WTC11 (cell line): ENCODE data around the gene HPGD. TPM values are rescaled to one million over a fixed set of nuclear protein-coding genes. Genes with fewer than 3 reads are reported as not detected.

Source experiments
- ATAC-seq: fragments of 200-7000 bp; cut with Tn5 transposase; 2 replicates; pipeline ENCODE4 v1.10.0; 2021; ENCODE audit warnings: mild to moderate bottlenecking, moderate library complexity
- CTCF ChIA-PET: fragments of 300-600 bp; sonication (Branson Sonifier 250); formaldehyde crosslinking; loops from one replicate; lab custom pipeline; 2021; ENCODE audit warnings: antibody characterized with exemption; lab: Charles Lee
- POLR2A ChIA-PET: fragments of 350-600 bp; sonication (Branson Sonifier 250); formaldehyde crosslinking; loops from one replicate; lab custom pipeline; 2021; ENCODE audit warnings: antibody characterized with exemption; lab: Charles Lee
- DNase-seq: peaks from one replicate; pipeline ENCODE4 v3.0.0; 2021; ENCODE audit warnings: low spot score
- H3K27ac Mint-ChIP-seq: 2 replicates; pipeline ENCODE4 v1.8.0; 2021; ENCODE audit warnings: mixed read lengths
- H3K27me3 Mint-ChIP-seq: 2 replicates; pipeline ENCODE4 v1.8.0; 2021; ENCODE audit warnings: low read depth, mild to moderate bottlenecking, moderate library complexity, mixed read lengths
- H3K36me3 Mint-ChIP-seq: 2 replicates; pipeline ENCODE4 v1.8.0; 2021; ENCODE audit warnings: mixed read lengths
- H3K4me1 Mint-ChIP-seq: 2 replicates; pipeline ENCODE4 v1.8.0; 2022; ENCODE audit warnings: mixed read lengths
- H3K4me3 Mint-ChIP-seq: 2 replicates; pipeline ENCODE4 v1.8.0; 2021; ENCODE audit warnings: mild to moderate bottlenecking, moderate library complexity, mixed read lengths
- H3K9me3 Mint-ChIP-seq: 2 replicates; pipeline ENCODE4 v1.8.0; 2021; ENCODE audit warnings: mixed read lengths
- ARID4B ChIP-seq: sonication (generic); formaldehyde crosslinking; IDR thresholded peaks from 2 replicates; pipeline ENCODE4 v1.8.0; 2023; ENCODE audit warnings: missing genetic modification reagents, mild to moderate bottlenecking, borderline replicate concordance
- CBFB ChIP-seq: sonication (generic); formaldehyde crosslinking; IDR thresholded peaks from 2 replicates; pipeline ENCODE4 v1.8.1; 2022; ENCODE audit warnings: mild to moderate bottlenecking, low read depth, missing genetic modification reagents
- CREB1 ChIP-seq: sonication (generic); formaldehyde crosslinking; IDR thresholded peaks from 2 replicates; pipeline ENCODE4 v1.8.0; 2023; ENCODE audit warnings: mild to moderate bottlenecking, missing genetic modification reagents
- E2F4 ChIP-seq: sonication (generic); formaldehyde crosslinking; IDR thresholded peaks from 2 replicates; pipeline ENCODE4 v1.8.1; 2022; ENCODE audit warnings: low read depth, mild to moderate bottlenecking, moderate library complexity, missing genetic modification reagents, borderline replicate concordance
- FOXP4 ChIP-seq: sonication (generic); formaldehyde crosslinking; IDR thresholded peaks from 2 replicates; pipeline ENCODE4 v1.8.0; 2022; ENCODE audit warnings: mild to moderate bottlenecking, missing genetic modification reagents
- IRF1 ChIP-seq: sonication (generic); formaldehyde crosslinking; IDR thresholded peaks from 2 replicates; pipeline ENCODE4 v1.8.0; 2023; ENCODE audit warnings: missing genetic modification reagents
- JUN ChIP-seq: sonication (generic); formaldehyde crosslinking; IDR thresholded peaks from 2 replicates; pipeline ENCODE4 v1.8.0; 2023; ENCODE audit warnings: mild to moderate bottlenecking, missing genetic modification reagents
- NFYB ChIP-seq: sonication (generic); formaldehyde crosslinking; conservative IDR thresholded peaks from 2 replicates; pipeline ENCODE4 v1.8.0; 2022; ENCODE audit warnings: low read depth, missing genetic modification reagents
- NR2C2 ChIP-seq: sonication (generic); formaldehyde crosslinking; IDR thresholded peaks from 2 replicates; pipeline ENCODE4 v1.8.0; 2022; ENCODE audit warnings: mild to moderate bottlenecking, missing genetic modification reagents
- RORB ChIP-seq: fragments of 250-450 bp; sonication (Bioruptor Pico); IDR thresholded peaks from 2 replicates; pipeline ENCODE4 v1.9.0; 2021; ENCODE audit warnings: mild to moderate bottlenecking
- STAT6 ChIP-seq: sonication (generic); formaldehyde crosslinking; conservative IDR thresholded peaks from 2 replicates; pipeline ENCODE4 v1.8.1; 2023; ENCODE audit warnings: mild to moderate bottlenecking, low read depth, missing genetic modification reagents, moderate library complexity
- TCF7 ChIP-seq: sonication (generic); formaldehyde crosslinking; IDR thresholded peaks from 2 replicates; pipeline ENCODE4 v1.8.0; 2022; ENCODE audit warnings: mild to moderate bottlenecking, low read depth, missing genetic modification reagents, moderate library complexity
- ZBTB21 ChIP-seq: sonication (generic); formaldehyde crosslinking; IDR thresholded peaks from 2 replicates; pipeline ENCODE4 v1.8.1; 2023; ENCODE audit warnings: mild to moderate bottlenecking, missing genetic modification reagents, borderline replicate concordance
- ZNF416 ChIP-seq: fragments of 250-450 bp; sonication (Bioruptor Pico); IDR thresholded peaks from 2 replicates; pipeline ENCODE4 v1.9.0; 2021; ENCODE audit warnings: mild to moderate bottlenecking, inconsistent platforms
- ZNF671 ChIP-seq: fragments of 250-450 bp; sonication (Bioruptor Pico); IDR thresholded peaks from 2 replicates; pipeline ENCODE4 v1.8.0; 2021; ENCODE audit warnings: mild to moderate bottlenecking
- ZSCAN18 ChIP-seq: fragments of 250-450 bp; sonication (Bioruptor Pico); IDR thresholded peaks from 2 replicates; pipeline ENCODE4 v2.1.2; 2022; ENCODE audit warnings: mild to moderate bottlenecking, moderate library complexity
- total RNA-seq: library from RNA; stranded (reverse); gene quantifications from 3 replicates; pipeline ENCODE4 v1.2.3, GENCODE V29; 2021

Gene HPGD
- total RNA-seq, 1 experiment from 2014 or later, result 3.6 TPM

GRCh38 chr4:174516794-174517193 lies 5.5 kb downstream of the HPGD start:
- no peaks in the 10 kb centered on the region for H3K36me3 Mint-ChIP-seq
- no peak overlapping the region for H3K27ac Mint-ChIP-seq
- 0 out of 2 replicates have a peak, but pooled peaks cover 5% of the 10 kb centered on the region for H3K4me1 Mint-ChIP-seq
- H3K27me3 Mint-ChIP-seq, result peaks cover 6% of the 10 kb centered on the region
- POLR2A ChIA-PET, result no interaction called here
- no peak overlapping the region for H3K4me3 Mint-ChIP-seq
- no peaks in the 10 kb centered on the region for H3K9me3 Mint-ChIP-seq
- CTCF ChIA-PET, result no interaction called here
- DNase-seq (no peak), ATAC-seq (no peak)
- TF ChIP-seq CBFB (no peak), ZBTB21 (no peak), JUN (CRISPR knock-in tag) (no peak), IRF1 (CRISPR knock-in tag) (no peak), ZNF416 (CRISPR knock-in tag) (no peak), E2F4 (CRISPR knock-in tag) (no peak), ZSCAN18 (no peak)

GRCh38 chr4:174516345-174516744 lies 5.9 kb downstream of the HPGD start:
- DNase-seq, result no peak
- H3K27ac Mint-ChIP-seq, result no peak overlapping the region
- H3K36me3 Mint-ChIP-seq, result no peaks in the 10 kb centered on the region
- no peak for ATAC-seq
- H3K4me3 Mint-ChIP-seq, result no peak overlapping the region
- TF ChIP-seq ARID4B (CRISPR knock-in tag) (no peak), ZNF671 (CRISPR knock-in tag) (no peak), NR2C2 (CRISPR knock-in tag) (no peak), CREB1 (no peak), FOXP4 (CRISPR knock-in tag) (no peak), STAT6 (CRISPR knock-in tag) (no peak), RORB (CRISPR knock-in tag) (no peak), NFYB (CRISPR knock-in tag) (no peak), TCF7 (CRISPR knock-in tag) (no peak), IRF1 (CRISPR knock-in tag) (no peak)
- CTCF ChIA-PET, result no interaction called here
- H3K27me3 Mint-ChIP-seq, result peaks cover 1% of the 10 kb centered on the region
- 0 out of 2 replicates have a peak, but pooled peaks cover 2% of the 10 kb centered on the region for H3K4me1 Mint-ChIP-seq
- POLR2A ChIA-PET, result no interaction called here
- no peaks in the 10 kb centered on the region for H3K9me3 Mint-ChIP-seq
